ENCODE measurements around the gene SNAI1. TPM values are rescaled to one million over a fixed set of nuclear protein-coding genes. Genes with fewer than 3 reads are reported as not detected.
A peak's percentile ranks its signal among the peaks of the same experiment; 100 is the strongest.

Gene SNAI1
- total RNA-seq, 4 donors from 2014 or later = 0.32 to 0.41 (median 0.40) TPM; not detected in 1

GRCh38 chr20:49938173-49939163, 44.3 kb upstream of the SNAI1 start:
- DNase-seq = peak; percentile 57
- peaks cover 20 to 48% (median 30%) of the 10 kb centered on the region in 4 donors for H3K4me1 ChIP-seq
- H3K36me3 ChIP-seq = peaks cover 0 to 21% (median 8%) of the 10 kb centered on the region in 4 donors
- TF ChIP-seq CTCF (IDR thresholded peaks at IDR 0.05) (no peak), POLR2A (IDR thresholded peaks at IDR 0.05) (no peak), POLR2AphosphoS5 (IDR thresholded peaks at IDR 0.05) (no peak), EP300 (IDR thresholded peaks at IDR 0.05; ENCODE audit: low read depth) (no peak)
- H3K27ac ChIP-seq = peak overlapping the region; percentile 92 to 97 (median 96)
- H3K27me3 ChIP-seq = no peaks in the 10 kb centered on the region
- in situ Hi-C loops (cut with MboI; ENCODE audit: low pct_ligation_motif_present in 1 of 4, low pct_unique_long_range_greater_than_20kb in 1 of 4, low sequenced_read_pairs in 3 of 4) = no loop called here
- WGBS, 2 donors (ENCODE audit: low coverage in 1 of 2) = 53 to 54% methylated on average over 9 to 12 of the region's 12 CpGs
- no peaks in the 10 kb centered on the region for H3K9me3 ChIP-seq
- intact Hi-C loops (cut with DNase I; ENCODE audit: low total_unique reads) = no loop called here
- H3K4me3 ChIP-seq = peak overlapping the region in 2 of 4 donors; percentile 76 to 98

GRCh38 chr20:49941456-49941855, 41.3 kb upstream of the SNAI1 start:
- in situ Hi-C loops (cut with MboI; ENCODE audit: low pct_ligation_motif_present in 1 of 4, low pct_unique_long_range_greater_than_20kb in 1 of 4, low sequenced_read_pairs in 3 of 4) = no loop called here
- H3K36me3 ChIP-seq = peaks cover 0 to 39% (median 19%) of the 10 kb centered on the region in 4 donors

GRCh38 chr20:49942303-49942702, 40.5 kb upstream of the SNAI1 start:
- 50 to 72% methylated on average over 1 to 3 of the region's 3 CpGs for WGBS, 2 donors (ENCODE audit: low coverage in 1 of 2)
- in situ Hi-C loops (cut with MboI; ENCODE audit: low pct_ligation_motif_present in 1 of 4, low pct_unique_long_range_greater_than_20kb in 1 of 4, low sequenced_read_pairs in 3 of 4) (no loop called here), intact Hi-C loops (cut with DNase I; ENCODE audit: low total_unique reads) (no loop called here)
- Histone ChIP-seq H3K9me3 (no peaks in the 10 kb centered on the region), H3K27ac (no peak overlapping the region), H3K4me3 (no peak overlapping the region), H3K36me3 (peaks cover 0 to 48% (median 19%) of the 10 kb centered on the region in 4 donors), H3K27me3 (no peaks in the 10 kb centered on the region), H3K4me1 (peaks cover 20 to 41% (median 23%) of the 10 kb centered on the region in 4 donors)
- DNase-seq = peak; percentile 2
- no peak for TF ChIP-seq POLR2AphosphoS5 (IDR thresholded peaks at IDR 0.05)
- no peak for TF ChIP-seq EP300 (IDR thresholded peaks at IDR 0.05; ENCODE audit: low read depth)
- no peak for TF ChIP-seq CTCF (IDR thresholded peaks at IDR 0.05)
- TF ChIP-seq POLR2A (IDR thresholded peaks at IDR 0.05) = no peak

More at GRCh38 chr20:49941456-49941855, 41.3 kb upstream of the SNAI1 start:
- intact Hi-C loops (cut with DNase I; ENCODE audit: low total_unique reads) = no loop called here
- TF ChIP-seq EP300 (IDR thresholded peaks at IDR 0.05; ENCODE audit: low read depth) (no peak), POLR2AphosphoS5 (IDR thresholded peaks at IDR 0.05) (no peak), POLR2A (IDR thresholded peaks at IDR 0.05) (no peak)
- no peaks in the 10 kb centered on the region for H3K9me3 ChIP-seq
- H3K4me3 ChIP-seq = no peak overlapping the region
- H3K27ac ChIP-seq = no peak overlapping the region
- no peaks in the 10 kb centered on the region for H3K27me3 ChIP-seq
- 92 to 95% methylated on average over 2 to 15 of the region's 15 CpGs for WGBS, 2 donors (ENCODE audit: low coverage in 1 of 2)
- peaks cover 22 to 44% (median 26%) of the 10 kb centered on the region in 4 donors for H3K4me1 ChIP-seq
- DNase-seq = no peak

GRCh38 chr20:49942942-49943341, 39.8 kb upstream of the SNAI1 start:
- 86 to 89% methylated on average over 2 to 3 of the region's 3 CpGs for WGBS, 2 donors (ENCODE audit: low coverage in 1 of 2)
- Histone ChIP-seq H3K4me3 (no peak overlapping the region), H3K4me1 (peaks cover 14 to 35% (median 17%) of the 10 kb centered on the region in 4 donors), H3K27me3 (no peaks in the 10 kb centered on the region), H3K9me3 (no peaks in the 10 kb centered on the region), H3K36me3 (peaks cover 0 to 50% (median 19%) of the 10 kb centered on the region in 4 donors), H3K27ac (no peak overlapping the region)
- in situ Hi-C loops (cut with MboI; ENCODE audit: low pct_ligation_motif_present in 1 of 4, low pct_unique_long_range_greater_than_20kb in 1 of 4, low sequenced_read_pairs in 3 of 4) (no loop called here), intact Hi-C loops (cut with DNase I; ENCODE audit: low total_unique reads) (no loop called here)
- no peak for DNase-seq
- TF ChIP-seq POLR2AphosphoS5 (IDR thresholded peaks at IDR 0.05) (no peak), EP300 (IDR thresholded peaks at IDR 0.05; ENCODE audit: low read depth) (no peak), POLR2A (IDR thresholded peaks at IDR 0.05) (no peak), CTCF (IDR thresholded peaks at IDR 0.05) (no peak)

Measured in transverse colon (tissue), 4 donors.